NB4 (cell line): ENCODE measurements around the gene JADE3.

Experiments
- CTCF ChIP-seq: IDR thresholded peaks from one replicate; pipeline ENCODE4 v1.5.1; 2012; ENCODE audit warnings: low read depth, low read length
- MAX ChIP-seq: IDR thresholded peaks from 2 replicates; pipeline ENCODE4 v1.6.1; 2011; ENCODE audit warnings: low read depth, low read length
- MYC ChIP-seq: IDR thresholded peaks from 2 replicates; pipeline ENCODE4 v1.6.1; 2011; ENCODE audit warnings: low read depth, low read length
- POLR2A ChIP-seq: IDR thresholded peaks from 2 replicates; pipeline ENCODE4 v1.6.1; 2011; ENCODE audit warnings: mild to moderate bottlenecking; ENCODE audit not compliant: insufficient read length; ENCODE audit errors: extremely low read depth

DNA sequence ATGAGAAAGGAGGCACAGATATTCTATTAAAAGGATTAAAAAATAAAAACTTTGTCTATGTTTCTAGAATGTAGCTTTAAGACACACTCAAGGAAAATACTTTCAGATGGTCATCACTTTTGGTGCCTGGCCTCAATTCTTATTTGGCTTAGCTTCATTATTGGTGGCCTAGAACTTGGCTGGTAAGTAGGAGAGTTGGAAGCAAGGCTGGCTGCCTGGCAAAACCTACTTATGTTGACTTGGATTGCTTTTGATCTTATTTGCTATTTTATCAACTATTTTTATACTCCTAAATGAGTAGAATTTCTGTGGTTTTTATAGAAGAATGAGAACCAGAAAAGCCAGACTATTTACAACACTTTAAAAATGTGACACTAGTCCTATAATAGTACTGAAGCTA lies 35.3 kb upstream of the JADE3 start:
- no peak for TF ChIP-seq CTCF
- no peak for TF ChIP-seq POLR2A
- TF ChIP-seq MYC: no peak
- no peak for TF ChIP-seq MAX
